Esophagus mucosa (tissue), 1 donor: ENCODE results near the gene LSP1. TPM values are rescaled to one million over a fixed set of nuclear protein-coding genes. Genes with fewer than 3 reads are reported as not detected.
"Not testable (repeated sequence)": the region's sequence is repeated elsewhere in the genome, so short reads cannot be mapped to it uniquely, and the experiment has no call there.

Source experiments
- ATAC-seq: fragments of 200-7000 bp; cut with Tn5 transposase; one replicate; pipeline ENCODE4 v1.9.1; 2020
- total RNA-seq: library from RNA; stranded (reverse); gene quantifications from one replicate; pipeline ENCODE4 v1.2.4, GENCODE V29; 2023
- donor health status: DM: yes; HTN: yes; CAD: no.

Gene LSP1
- total RNA-seq, 1 donor from 2014 or later: 18.8 TPM

GRCh38 chr11:1864831-1865665 is 12.2 kb downstream of the LSP1 start:
- no peak for ATAC-seq

- ATAC-seq: no peak
Measured at GRCh38 chr11:1866226-1866625, 13.3 kb downstream of the LSP1 start.

- no peak for ATAC-seq
Measured at GRCh38 chr11:1866776-1867175, 13.9 kb downstream of the LSP1 start.

- ATAC-seq: no peak
Measured at GRCh38 chr11:1867381-1867780, 14.5 kb downstream of the LSP1 start.

- no peak for ATAC-seq
Measured at GRCh38 chr11:1868056-1868635, 15.3 kb downstream of the LSP1 start.

GRCh38 chr11:1868636-1869291 is 15.9 kb downstream of the LSP1 start:
- no peak for ATAC-seq

GRCh38 chr11:1869427-1870325 is 16.8 kb downstream of the LSP1 start:
- ATAC-seq: no peak

- ATAC-seq: no peak
Measured at GRCh38 chr11:1870326-1870696, 17.4 kb downstream of the LSP1 start.

- ATAC-seq: peak; percentile 48
Measured at GRCh38 chr11:1870721-1871466, 18.0 kb downstream of the LSP1 start.

- ATAC-seq: no peak
Measured at GRCh38 chr11:1871531-1871930, 18.6 kb downstream of the LSP1 start.

GRCh38 chr11:1872267-1872985 is 19.5 kb downstream of the LSP1 start:
- ATAC-seq: no peak

- ATAC-seq: peak; percentile 52
Measured at GRCh38 chr11:1873048-1873812, 20.3 kb downstream of the LSP1 start.

GRCh38 chr11:1873813-1874150 is 20.9 kb downstream of the LSP1 start:
- not testable (repeated sequence) for ATAC-seq

GRCh38 chr11:1874441-1875092 is 21.7 kb downstream of the LSP1 start:
- ATAC-seq: not testable (repeated sequence)

- no peak for ATAC-seq
Measured at GRCh38 chr11:1875093-1875850, 22.4 kb downstream of the LSP1 start.

- not testable (repeated sequence) for ATAC-seq
Measured at GRCh38 chr11:1875851-1876301, 23.0 kb downstream of the LSP1 start.

- ATAC-seq: peak; percentile 34
Measured at GRCh38 chr11:1876361-1877063, 23.6 kb downstream of the LSP1 start.
